ENCODE measurements around the gene MRPL53.

The MRPL53 gene

DNA sequence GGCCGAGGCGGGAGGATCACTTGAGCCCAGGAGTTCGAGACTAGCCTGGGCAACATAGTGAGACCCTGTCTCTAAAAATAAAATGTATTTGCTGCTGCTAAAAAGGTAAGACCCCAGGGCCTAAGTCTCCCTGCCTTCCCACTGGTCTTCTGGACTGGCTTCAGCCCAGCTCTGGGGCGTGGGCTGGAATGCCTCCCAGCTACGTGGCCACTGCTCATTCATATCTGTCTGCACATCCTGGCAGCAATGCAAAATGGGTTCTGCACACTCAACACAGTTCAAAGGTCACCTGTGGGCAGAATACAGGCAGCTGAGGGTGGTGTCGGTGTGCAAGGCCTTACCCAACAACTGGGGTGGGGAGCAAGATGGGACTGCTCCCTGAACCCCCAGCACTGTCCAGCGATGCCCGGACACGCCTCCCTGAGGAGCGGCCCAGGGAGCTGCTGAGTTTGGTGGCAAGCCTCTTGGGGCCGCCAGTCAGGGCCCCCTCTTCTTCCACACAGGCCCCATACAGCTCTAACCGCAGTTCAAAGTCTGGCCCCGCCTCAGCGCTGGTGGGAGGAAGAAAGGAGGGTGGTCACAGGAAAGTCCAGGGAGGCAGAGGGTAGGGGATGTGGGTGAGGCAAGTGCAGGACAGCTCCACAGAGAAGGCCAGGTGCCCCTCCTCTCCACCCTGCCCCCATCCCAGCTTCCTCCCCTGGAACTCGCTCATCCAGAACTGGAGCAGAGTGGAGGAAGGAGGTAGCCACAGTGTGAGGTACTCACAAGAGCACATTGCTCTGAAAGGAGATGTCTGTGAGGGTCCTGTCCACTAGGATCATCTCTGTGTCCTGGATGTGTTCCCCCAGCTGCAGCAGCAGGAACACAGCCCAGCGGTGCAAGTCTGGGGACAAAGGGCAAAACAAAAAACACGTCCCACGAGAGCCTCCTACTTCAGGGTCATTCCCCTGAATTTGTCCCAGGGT lies 42.7 kb downstream of the MRPL53 start:
- DNase-seq (ENCODE audit: low read depth in 4 of 4, low spot score in 1 of 4), result no peak

DNA sequence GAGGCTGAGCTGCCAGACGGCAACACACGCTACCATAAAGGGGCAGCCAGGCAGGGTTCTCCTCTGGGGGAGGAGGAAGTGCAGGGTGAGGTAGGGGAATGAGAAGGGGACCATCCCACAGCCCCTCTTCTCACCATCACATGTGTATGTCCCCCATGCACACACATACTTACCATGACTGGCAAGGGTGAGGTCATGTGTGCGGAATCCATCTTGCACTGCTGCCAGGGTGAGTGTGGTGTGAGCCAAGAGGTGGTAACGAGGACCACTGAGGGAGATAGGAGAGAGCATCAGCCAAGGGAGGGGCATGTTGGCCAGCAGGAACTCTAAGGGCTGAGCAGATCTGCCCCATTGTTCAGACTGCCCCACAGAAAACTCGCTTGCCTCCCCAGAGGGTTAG lies 43.8 kb downstream of the MRPL53 start:
- no peak for DNase-seq (ENCODE audit: low read depth in 4 of 4, low spot score in 1 of 4)

DNA sequence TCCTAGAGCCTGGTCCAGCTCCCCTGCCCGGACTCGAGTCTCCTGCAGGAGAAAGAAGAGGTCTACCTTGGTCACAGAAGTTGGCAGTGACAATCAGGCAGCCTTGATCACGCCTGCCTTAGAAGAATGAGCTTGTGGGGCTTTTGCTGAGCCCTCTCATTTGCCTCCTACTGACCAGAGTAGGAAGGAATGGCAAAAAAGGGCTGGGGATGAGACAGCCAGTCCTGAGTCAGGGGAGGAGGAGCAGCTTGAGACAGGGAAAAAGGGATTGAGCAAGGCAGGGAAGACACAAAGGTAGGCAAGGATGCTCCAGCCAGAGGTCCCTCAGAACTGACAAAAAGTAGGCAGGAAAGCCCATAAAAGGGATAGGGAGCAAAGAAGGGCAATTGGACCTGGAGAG lies 44.9 kb downstream of the MRPL53 start:
- DNase-seq (ENCODE audit: low read depth in 4 of 4, low spot score in 1 of 4), result no peak

DNA sequence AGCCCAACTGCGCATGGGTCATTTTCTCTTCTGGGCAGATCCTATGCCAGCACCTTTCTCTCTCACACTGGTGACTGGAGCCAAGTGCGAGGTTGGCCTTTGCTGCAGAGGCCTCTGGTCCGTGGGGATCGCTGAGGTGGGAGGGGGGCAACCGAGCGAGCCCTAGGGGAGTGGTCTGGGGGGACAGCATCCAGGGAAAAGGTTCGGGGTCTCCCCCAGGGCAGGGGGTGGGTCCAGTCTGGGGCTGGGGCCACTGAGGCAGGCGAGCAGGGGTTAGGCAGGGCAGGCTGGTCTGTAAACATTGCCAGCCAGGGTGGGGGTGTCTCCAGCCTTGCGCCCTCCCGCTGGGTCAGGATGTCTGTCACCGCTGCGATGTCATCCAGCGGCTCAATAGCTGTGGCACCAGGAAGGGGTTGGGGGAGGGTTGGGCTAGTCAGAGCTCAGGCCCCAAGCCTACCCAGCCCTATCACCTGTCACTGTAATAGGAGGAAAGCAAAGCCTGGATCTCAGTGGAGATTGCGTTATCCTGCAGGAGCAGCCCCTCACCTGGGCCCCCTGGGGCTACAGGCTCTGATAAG lies 46.2 kb downstream of the MRPL53 start:
- DNase-seq (ENCODE audit: low read depth in 4 of 4, low spot score in 1 of 4), result no peak

DNA sequence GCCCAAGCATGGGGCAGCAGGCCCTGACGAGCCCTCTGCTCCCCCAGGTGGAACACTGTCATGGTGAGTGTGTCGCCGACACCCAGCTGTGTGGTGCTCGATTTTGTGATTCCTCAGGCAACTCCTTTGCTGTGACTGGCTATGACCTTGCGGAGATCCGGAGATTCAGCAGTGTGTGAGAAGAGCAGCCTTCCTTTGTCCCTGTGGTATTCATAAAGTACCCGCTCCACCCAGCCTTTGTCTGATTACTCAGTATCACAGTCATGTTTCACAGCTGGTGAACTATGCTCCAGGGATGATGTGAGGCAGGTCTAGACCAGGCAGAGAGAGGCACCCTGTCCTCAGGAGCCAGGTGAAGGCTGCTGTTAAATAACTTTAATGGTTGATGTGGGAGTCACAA lies 47.0 kb downstream of the MRPL53 start:
- no peak for DNase-seq (ENCODE audit: low read depth in 4 of 4, low spot score in 1 of 4)

DNA sequence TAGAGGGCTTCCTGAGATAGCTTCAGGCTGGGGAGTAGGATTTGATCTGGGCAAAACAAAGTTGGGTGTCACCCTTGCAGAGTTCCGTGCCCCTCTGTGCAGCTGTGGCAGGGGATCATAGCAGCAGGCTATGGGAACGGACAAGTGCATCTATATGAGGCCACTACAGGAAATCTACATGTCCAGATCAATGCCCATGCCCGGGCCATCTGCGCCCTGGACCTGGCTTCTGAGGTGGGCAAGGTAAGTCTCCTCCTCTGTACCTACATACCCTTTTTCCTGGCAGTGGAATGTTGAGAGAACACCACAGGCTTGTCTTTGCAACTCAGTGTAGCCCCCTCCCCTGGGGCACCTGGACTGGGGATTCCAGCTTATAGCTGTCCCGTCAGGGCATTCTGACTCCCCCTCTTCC lies 47.5 kb downstream of the MRPL53 start:
- DNase-seq (ENCODE audit: low read depth in 4 of 4, low spot score in 1 of 4), result no peak

DNA sequence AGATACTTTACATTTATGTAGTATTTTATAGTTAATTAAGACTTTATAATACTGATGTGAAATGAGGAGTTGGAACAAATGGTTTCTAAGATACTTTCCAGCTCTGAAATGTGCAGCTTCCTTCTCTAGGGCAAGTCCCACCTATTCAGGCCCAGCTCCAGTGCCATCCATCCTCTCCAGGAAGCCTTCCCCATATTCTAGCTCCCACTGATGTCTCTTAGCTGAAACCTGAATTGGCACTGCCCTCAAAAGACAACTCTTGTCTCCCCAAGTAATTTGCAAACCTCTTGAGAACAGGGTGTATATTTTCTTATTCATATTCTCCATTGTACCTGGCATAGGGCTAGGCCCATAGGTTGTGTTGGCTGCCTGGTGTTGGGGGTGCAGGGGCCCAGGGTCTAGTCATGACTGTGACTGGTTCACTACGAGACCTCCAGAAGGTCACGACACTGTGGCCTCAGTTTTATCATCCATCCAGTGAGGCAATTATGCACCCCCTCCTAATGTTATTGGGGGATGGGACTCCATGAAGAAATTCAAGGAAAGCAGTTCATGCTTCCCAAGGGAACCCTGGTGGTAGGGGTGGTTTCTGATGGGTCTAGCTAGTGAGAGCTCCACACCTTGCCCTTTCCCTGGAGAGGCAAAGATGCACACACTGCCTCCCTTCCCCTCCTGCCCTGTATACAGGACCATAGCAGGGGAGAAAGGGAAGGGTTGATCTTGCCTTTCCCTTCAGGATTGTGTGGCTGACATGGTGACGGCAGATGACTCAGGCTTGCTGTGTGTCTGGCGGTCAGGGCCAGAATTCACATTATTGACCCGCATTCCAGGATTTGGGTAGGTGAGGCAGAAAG lies 48.1 kb downstream of the MRPL53 start:
- no peak for DNase-seq (ENCODE audit: low read depth in 4 of 4, low spot score in 1 of 4)

DNA sequence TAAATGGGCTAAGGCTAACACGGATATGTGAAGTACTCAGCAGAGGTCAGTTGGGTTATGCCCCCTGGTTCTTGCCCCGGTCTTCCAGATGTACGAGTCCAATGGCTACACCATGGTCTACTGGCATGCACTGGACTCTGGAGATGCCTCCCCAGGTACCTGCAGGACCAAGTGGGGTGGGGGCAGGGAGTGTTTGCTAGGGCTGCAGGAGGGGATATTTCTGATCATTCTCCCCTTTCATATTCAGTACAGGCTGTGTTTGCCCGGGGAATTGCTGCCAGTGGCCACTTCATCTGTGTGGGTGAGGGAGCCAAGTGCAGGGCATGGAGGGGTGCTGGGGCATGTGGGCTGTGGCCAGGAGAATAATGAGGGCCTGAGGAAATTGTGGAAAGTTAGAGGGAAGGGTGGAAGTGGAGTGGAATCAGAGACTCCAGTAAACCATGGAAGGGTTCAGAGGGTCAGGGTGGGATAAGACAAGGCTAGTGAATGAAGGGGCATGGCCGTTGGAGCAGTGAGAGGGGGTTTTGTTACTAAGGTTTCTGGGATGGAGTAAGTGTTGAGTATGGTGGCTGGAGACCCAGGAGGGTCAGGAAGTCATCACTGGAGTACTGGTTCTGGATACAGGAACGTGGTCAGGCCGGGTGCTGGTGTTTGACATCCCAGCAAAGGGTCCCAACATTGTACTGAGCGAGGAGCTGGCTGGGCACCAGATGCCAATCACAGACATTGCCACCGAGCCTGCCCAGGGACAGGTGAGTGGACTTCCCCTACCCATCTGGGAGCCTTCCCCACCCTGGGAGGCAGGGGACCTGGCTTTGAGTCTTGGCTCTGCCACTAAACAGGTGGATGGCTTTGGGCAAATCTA lies 49.0 kb downstream of the MRPL53 start:
- no peak for DNase-seq (ENCODE audit: low read depth in 4 of 4, low spot score in 1 of 4)

Measured in stimulated activated CD4-positive, alpha-beta T cell treated with anti-CD3 and anti-CD28 coated beads, Interleukin-1b, Interleukin-23, amount 100 ng/mL, for 24 hours (primary cell).